Measurements from ENCODE around the gene PYM1. TPM values are rescaled to one million over a fixed set of nuclear protein-coding genes. Genes with fewer than 3 reads are reported as not detected.
"Not testable (repeated sequence)": the region's sequence is repeated elsewhere in the genome, so short reads cannot be mapped to it uniquely, and the experiment has no call there.

PYM1 gene
- total RNA-seq, 4 donors from 2014 or later = 24.2 to 29.5 (median 26.7) TPM

DNA sequence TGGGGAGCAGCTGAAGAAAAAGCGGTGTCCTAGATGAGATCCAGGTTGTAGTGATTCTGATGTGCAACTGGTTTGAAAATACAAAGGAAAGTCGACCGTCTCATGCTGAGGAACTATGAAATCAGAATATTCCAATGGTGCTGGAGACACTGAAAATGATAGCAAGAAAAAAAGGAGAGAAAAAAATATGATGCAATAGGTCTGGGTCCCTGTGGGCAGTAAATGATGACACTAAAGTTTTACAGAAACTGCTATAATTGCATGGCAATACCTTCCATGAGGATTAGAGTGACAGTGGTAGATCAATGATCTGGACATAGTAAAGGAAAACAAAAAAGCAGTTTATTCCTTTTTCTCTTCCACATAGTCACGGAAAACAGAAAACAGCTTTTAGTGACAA is 2.3 kb downstream of the PYM1 start:
- WGBS = 82% methylated on average over 4 of the region's 4 CpGs
- Histone ChIP-seq H3K9me3 (no peaks in the 10 kb centered on the region), H3K27me3 (no peaks in the 10 kb centered on the region), H3K4me3 (no peak overlapping the region), H3K4me1 (peaks cover 20 to 62% (median 52%) of the 10 kb centered on the region in 4 donors), H3K27ac (replicated peaks in 1 of 4) (no peak overlapping the region), H3K36me3 (peaks cover 0 to 23% (median 14%) of the 10 kb centered on the region in 4 donors)
- DNase-seq (ENCODE audit: extremely low spot score) = no peak
- TF ChIP-seq, protein P1, sequence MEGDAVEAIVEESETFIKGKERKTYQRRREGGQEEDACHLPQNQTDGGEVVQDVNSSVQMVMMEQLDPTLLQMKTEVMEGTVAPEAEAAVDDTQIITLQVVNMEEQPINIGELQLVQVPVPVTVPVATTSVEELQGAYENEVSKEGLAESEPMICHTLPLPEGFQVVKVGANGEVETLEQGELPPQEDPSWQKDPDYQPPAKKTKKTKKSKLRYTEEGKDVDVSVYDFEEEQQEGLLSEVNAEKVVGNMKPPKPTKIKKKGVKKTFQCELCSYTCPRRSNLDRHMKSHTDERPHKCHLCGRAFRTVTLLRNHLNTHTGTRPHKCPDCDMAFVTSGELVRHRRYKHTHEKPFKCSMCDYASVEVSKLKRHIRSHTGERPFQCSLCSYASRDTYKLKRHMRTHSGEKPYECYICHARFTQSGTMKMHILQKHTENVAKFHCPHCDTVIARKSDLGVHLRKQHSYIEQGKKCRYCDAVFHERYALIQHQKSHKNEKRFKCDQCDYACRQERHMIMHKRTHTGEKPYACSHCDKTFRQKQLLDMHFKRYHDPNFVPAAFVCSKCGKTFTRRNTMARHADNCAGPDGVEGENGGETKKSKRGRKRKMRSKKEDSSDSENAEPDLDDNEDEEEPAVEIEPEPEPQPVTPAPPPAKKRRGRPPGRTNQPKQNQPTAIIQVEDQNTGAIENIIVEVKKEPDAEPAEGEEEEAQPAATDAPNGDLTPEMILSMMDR (IDR thresholded peaks at IDR 0.05) = no peak
- TF ChIP-seq POLR2A (IDR thresholded peaks at IDR 0.05; ENCODE audit: low read depth) (no peak), POLR2AphosphoS5 (IDR thresholded peaks at IDR 0.05) (no peak), EP300 (IDR thresholded peaks at IDR 0.05) (no peak)
- intact Hi-C loops (cut with DNase I) = loop anchor here (5.0 kb wide), 1 partner anchor 98 kb away; the partner anchor contains the start of gene DNAJC14

DNA sequence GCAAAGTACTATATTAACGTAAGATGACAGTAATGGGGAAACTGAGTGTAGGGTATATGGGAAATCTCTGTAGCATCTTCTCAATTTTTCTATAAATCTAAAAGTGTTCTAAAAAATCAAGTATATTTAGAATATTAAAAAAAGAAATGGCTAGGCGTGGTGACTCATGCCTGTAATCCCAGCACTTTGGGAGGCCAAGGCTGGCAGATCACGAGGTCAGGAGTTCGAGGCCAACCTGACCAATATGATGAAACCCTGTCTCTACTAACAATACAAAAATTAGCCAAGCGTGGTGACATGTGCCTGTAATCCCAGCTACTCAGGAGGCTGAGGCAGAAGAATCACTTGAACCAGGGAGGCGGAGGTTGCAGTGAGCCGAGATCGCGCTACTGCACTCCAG is 4.0 kb downstream of the PYM1 start:
- Histone ChIP-seq H3K4me1 (peaks cover 13 to 52% (median 44%) of the 10 kb centered on the region in 4 donors), H3K36me3 (peaks cover 0 to 23% (median 14%) of the 10 kb centered on the region in 4 donors)
- H3K9me3 ChIP-seq; DNase-seq (ENCODE audit: extremely low spot score); H3K4me3 ChIP-seq; intact Hi-C loops (cut with DNase I); H3K27ac ChIP-seq (replicated peaks in 1 of 4); H3K27me3 ChIP-seq: not testable (repeated sequence)
- 95% methylated on average over 9 of the region's 9 CpGs for WGBS

DNA sequence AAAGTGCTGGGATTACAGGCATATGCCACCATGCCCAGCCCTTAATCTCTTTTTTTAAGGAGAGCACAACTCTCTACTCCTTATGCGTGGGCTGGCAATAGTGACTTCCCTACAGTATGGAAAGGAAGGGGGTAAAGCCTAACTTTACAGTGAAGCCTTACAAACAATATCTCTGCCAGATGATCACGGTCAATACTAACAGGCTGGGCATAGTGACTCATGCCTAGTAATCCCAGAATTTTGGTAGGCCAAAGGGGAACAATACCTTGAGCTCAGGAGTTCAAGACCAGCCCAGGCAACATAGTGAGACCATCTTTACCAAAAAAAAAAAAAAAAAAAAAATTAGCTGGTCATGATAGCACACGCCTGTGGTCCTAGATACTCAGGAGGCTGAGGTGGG is 5.6 kb downstream of the PYM1 start:
- H3K4me3 ChIP-seq = no peak overlapping the region
- H3K4me1 ChIP-seq = peaks cover 7 to 43% (median 36%) of the 10 kb centered on the region in 4 donors
- intact Hi-C loops (cut with DNase I) = no loop called here
- H3K9me3 ChIP-seq = no peaks in the 10 kb centered on the region
- no peaks in the 10 kb centered on the region for H3K27me3 ChIP-seq
- WGBS = 95% methylated on average over 3 of the region's 3 CpGs
- TF ChIP-seq EP300 (IDR thresholded peaks at IDR 0.05) = no peak
- no peak overlapping the region for H3K27ac ChIP-seq (replicated peaks in 1 of 4)
- no peak for DNase-seq (ENCODE audit: extremely low spot score)
- peaks cover 0 to 23% (median 18%) of the 10 kb centered on the region in 4 donors for H3K36me3 ChIP-seq

DNA sequence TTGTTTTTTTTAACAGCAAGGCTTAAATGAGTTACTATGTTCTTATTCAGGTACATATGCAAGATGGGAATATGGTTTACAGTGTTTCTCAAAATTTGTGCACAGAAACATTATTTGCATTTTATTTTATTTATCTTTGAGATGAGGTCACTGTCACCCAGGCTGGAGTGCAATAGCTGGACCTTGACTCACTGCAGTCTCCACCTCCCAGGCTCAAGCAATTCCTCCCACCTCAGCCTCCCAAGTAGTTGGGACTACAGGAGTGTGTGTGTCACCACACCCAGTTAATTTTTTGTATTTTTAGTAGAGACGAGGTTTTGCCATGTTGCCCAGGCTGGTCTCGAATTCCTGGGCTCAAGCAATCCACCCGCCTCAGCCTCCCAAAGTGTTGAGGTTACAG is 8.7 kb downstream of the PYM1 start:
- H3K27ac ChIP-seq (replicated peaks in 1 of 4); DNase-seq (ENCODE audit: extremely low spot score); H3K4me3 ChIP-seq; intact Hi-C loops (cut with DNase I); H3K27me3 ChIP-seq; H3K9me3 ChIP-seq: not testable (repeated sequence)
- Histone ChIP-seq H3K36me3 (peaks cover 0 to 36% (median 21%) of the 10 kb centered on the region in 4 donors), H3K4me1 (peaks cover 0 to 37% (median 30%) of the 10 kb centered on the region in 4 donors)
- WGBS = 93% methylated on average over 3 of the region's 3 CpGs

DNA sequence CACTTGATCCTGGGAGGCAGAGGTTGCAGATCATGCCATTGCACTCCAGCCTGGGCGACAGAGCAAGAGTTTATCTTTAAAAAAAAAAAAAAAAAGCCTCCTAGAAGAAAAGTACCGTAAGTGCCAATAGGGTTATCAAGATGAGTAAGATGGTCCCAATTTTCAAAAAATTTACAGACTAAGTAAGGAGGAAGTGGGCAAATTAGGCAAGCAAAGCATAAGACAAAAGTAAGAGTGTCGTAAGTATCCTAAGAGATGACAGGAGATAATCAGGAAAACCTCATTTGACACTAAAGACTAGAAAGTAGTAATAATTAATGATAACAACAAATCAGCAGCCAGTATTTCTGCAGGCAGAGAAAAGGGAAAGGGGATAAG is 12.2 kb downstream of the PYM1 start:
- Histone ChIP-seq H3K4me3 (no peak overlapping the region), H3K9me3 (no peaks in the 10 kb centered on the region), H3K4me1 (peaks cover 10 to 22% (median 13%) of the 10 kb centered on the region in 4 donors), H3K36me3 (peaks cover 0 to 23% (median 11%) of the 10 kb centered on the region in 4 donors), H3K27me3 (no peaks in the 10 kb centered on the region), H3K27ac (replicated peaks in 1 of 4) (no peak overlapping the region)
- 87% methylated on average over 3 of the region's 3 CpGs for WGBS
- intact Hi-C loops (cut with DNase I) = no loop called here
- TF ChIP-seq, protein P1 (IDR thresholded peaks at IDR 0.05) = no peak
- TF ChIP-seq POLR2AphosphoS5 (IDR thresholded peaks at IDR 0.05) (no peak), EP300 (IDR thresholded peaks at IDR 0.05) (no peak), POLR2A (IDR thresholded peaks at IDR 0.05; ENCODE audit: low read depth) (no peak)
- no peak for DNase-seq (ENCODE audit: extremely low spot score)

DNA sequence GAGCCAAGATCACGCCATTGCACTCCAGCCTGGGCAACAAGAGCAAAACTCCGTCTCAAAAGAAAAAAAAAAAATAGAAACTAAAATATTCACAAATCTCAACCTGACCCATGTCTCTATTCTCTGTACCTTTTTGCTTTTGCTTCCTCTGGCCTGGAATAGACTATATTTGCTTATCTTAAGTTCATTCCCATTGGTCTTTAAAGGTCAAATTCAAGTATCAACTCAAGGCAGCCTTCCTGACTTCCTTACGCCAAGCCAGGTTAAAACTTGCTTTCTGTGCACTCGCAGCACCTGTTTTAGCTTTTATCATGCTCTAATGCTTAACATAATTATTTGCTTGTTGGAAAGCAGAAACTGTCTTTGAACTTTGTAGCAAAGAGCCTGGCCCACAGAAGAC is 14.8 kb downstream of the PYM1 start:
- DNase-seq (ENCODE audit: extremely low spot score) = no peak
- intact Hi-C loops (cut with DNase I) = no loop called here
- Histone ChIP-seq H3K4me3 (no peak overlapping the region), H3K36me3 (peaks cover 0 to 23% (median 11%) of the 10 kb centered on the region in 4 donors), H3K4me1 (peaks cover 19 to 33% (median 21%) of the 10 kb centered on the region in 4 donors), H3K27me3 (no peaks in the 10 kb centered on the region), H3K9me3 (no peaks in the 10 kb centered on the region), H3K27ac (replicated peaks in 1 of 4) (no peak overlapping the region)
- no peak for TF ChIP-seq EP300 (IDR thresholded peaks at IDR 0.05)
- TF ChIP-seq POLR2AphosphoS5 (IDR thresholded peaks at IDR 0.05) = no peak
- no peak for TF ChIP-seq POLR2A (IDR thresholded peaks at IDR 0.05; ENCODE audit: low read depth)
- TF ChIP-seq, protein P1 (IDR thresholded peaks at IDR 0.05) = no peak
- WGBS = 91% methylated on average over 4 of the region's 4 CpGs
